Mesothelial cell of epicardium (in vitro differentiated cells): ENCODE measurements around the gene TAC4. TPM values are rescaled to one million over a fixed set of nuclear protein-coding genes. Genes with fewer than 3 reads are reported as not detected.

Source experiments
- DNase-seq, 2 experiments: peaks; one replicate each; pipeline ENCODE4 v3.0.0; 2021; ENCODE audit warnings: low spot score in 2 of 2; ENCODE audit not compliant: unreplicated experiment in 2 of 2
- H3K27ac Mint-ChIP-seq: 2 replicates; pipeline ENCODE4 v1.8.0; 2021; ENCODE audit warnings: mixed read lengths
- H3K27me3 Mint-ChIP-seq: 2 replicates; pipeline ENCODE4 v1.8.0; 2021; ENCODE audit warnings: low read depth, mixed read lengths
- H3K36me3 Mint-ChIP-seq: 2 replicates; pipeline ENCODE4 v1.8.0; 2021; ENCODE audit warnings: mixed read lengths
- H3K4me1 Mint-ChIP-seq: 2 replicates; pipeline ENCODE4 v1.8.0; 2021; ENCODE audit warnings: mixed read lengths
- H3K4me3 Mint-ChIP-seq: 2 replicates; pipeline ENCODE4 v1.8.0; 2021; ENCODE audit warnings: mild to moderate bottlenecking, moderate library complexity, mixed read lengths
- H3K9me3 Mint-ChIP-seq: 2 replicates; pipeline ENCODE4 v1.8.0; 2021; ENCODE audit warnings: mixed read lengths
- CTCF ChIP-seq: fragments of 200-600 bp; sonication (generic); IDR thresholded peaks from one replicate; pipeline ENCODE4 v1.5.0; 2021; ENCODE audit warnings: antibody characterized with exemption; ENCODE audit not compliant: unreplicated experiment
- total RNA-seq: library from RNA; stranded (reverse); gene quantifications from 3 replicates; pipeline ENCODE4 v1.2.1, GENCODE V29; 2021

The TAC4 gene
- total RNA-seq, 1 donor from 2014 or later, result not detected

DNA sequence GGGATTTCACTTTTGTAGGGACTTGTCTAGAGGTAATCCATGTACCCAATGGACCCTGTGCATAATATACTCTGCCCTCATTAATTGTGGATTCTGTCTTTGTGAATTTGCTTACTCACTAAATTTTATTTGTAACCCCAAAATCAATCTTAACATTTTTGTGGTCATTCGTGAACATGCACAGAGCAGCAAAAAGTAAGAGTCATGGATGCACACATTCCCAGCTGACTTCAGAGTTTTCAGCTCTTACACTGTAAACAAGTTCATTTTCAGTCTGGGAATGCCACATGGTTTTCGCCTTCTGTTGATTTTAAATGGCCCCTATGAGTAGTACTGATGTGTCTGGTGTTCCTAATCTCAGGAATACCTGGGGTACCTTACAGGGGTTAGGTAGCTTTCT is 24.3 kb downstream of the TAC4 start:
- peaks cover 13% of the 10 kb centered on the region for H3K4me1 Mint-ChIP-seq
- H3K27me3 Mint-ChIP-seq, result no peaks in the 10 kb centered on the region
- H3K4me3 Mint-ChIP-seq, result no peak overlapping the region
- no peak overlapping the region for H3K27ac Mint-ChIP-seq
- H3K9me3 Mint-ChIP-seq, result no peaks in the 10 kb centered on the region
- peaks cover 47% of the 10 kb centered on the region for H3K36me3 Mint-ChIP-seq
- no peak for TF ChIP-seq CTCF
- DNase-seq, result no peak

- no peaks in the 10 kb centered on the region for H3K9me3 Mint-ChIP-seq
- no peak for DNase-seq
- H3K4me1 Mint-ChIP-seq, result peaks cover 13% of the 10 kb centered on the region
- no peak for TF ChIP-seq CTCF
- H3K27me3 Mint-ChIP-seq, result no peaks in the 10 kb centered on the region
- no peak overlapping the region for H3K4me3 Mint-ChIP-seq
- H3K36me3 Mint-ChIP-seq, result peaks cover 43% of the 10 kb centered on the region
- H3K27ac Mint-ChIP-seq, result no peak overlapping the region
Measured at GRCh38 chr17:49822829-49823228, 25.0 kb downstream of the TAC4 start.

DNA sequence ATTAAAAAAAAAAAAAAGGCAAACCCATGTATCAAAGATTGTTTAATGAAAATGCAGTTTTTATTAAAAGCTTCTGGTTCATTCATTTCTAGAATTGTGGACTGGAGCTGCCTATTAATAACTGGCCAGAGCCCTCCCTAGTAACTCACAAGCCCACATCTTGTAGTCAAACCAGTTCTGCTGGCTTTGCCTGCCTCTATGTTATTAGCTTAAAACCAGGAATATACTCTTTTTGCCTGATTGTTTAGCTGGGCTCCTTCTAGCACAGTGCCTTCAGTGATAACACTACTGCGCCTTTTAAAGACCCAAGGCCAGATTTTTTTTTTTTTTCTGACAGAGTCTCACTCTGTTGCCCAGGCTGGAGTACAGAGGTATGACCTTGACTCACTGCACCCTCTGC is 26.0 kb downstream of the TAC4 start:
- TF ChIP-seq CTCF, result no peak
- DNase-seq, result no peak
- Mint-ChIP-seq H3K4me1 (peaks cover 13% of the 10 kb centered on the region), H3K4me3 (no peak overlapping the region), H3K27me3 (no peaks in the 10 kb centered on the region), H3K36me3 (peaks cover 36% of the 10 kb centered on the region), H3K9me3 (no peaks in the 10 kb centered on the region), H3K27ac (peak overlapping the region; percentile 66)

DNA sequence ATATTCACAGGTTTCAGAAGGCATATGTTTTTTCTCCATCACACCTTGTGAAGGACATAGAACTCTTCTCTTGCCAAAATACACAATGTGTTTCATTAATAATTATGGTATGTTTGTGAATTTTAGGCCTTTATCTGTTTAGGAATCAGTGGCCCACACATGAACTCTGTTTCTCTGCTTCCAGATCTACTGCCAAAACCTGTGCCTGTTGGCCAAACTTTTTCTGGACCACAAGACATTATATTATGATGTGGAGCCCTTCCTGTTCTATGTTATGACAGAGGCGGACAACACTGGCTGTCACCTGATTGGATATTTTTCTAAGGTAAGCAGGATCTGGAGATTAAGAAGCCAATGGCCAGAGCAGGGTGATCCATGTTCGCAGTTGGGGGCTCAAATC is 26.4 kb downstream of the TAC4 start:
- peak overlapping the region; percentile 66 for H3K27ac Mint-ChIP-seq
- no peaks in the 10 kb centered on the region for H3K27me3 Mint-ChIP-seq
- peaks cover 13% of the 10 kb centered on the region for H3K4me1 Mint-ChIP-seq
- H3K4me3 Mint-ChIP-seq, result no peak overlapping the region
- peaks cover 40% of the 10 kb centered on the region for H3K36me3 Mint-ChIP-seq
- TF ChIP-seq CTCF, result no peak
- H3K9me3 Mint-ChIP-seq, result no peaks in the 10 kb centered on the region
- no peak for DNase-seq

- H3K36me3 Mint-ChIP-seq, result peaks cover 33% of the 10 kb centered on the region
- H3K27ac Mint-ChIP-seq, result no peak overlapping the region
Measured at GRCh38 chr17:49820773-49821172, 27.1 kb downstream of the TAC4 start.

More at GRCh38 chr17:49820773-49821172, 27.1 kb downstream of the TAC4 start:
- Mint-ChIP-seq H3K4me3 (no peak overlapping the region), H3K4me1 (peaks cover 17% of the 10 kb centered on the region), H3K9me3 (no peaks in the 10 kb centered on the region), H3K27me3 (no peaks in the 10 kb centered on the region)
- DNase-seq, result no peak
- TF ChIP-seq CTCF, result no peak
